Ishikawa (cell line): ENCODE results near the gene ACTR3.

ENCODE experiments used
- CEBPB ChIP-seq: IDR thresholded peaks from 2 replicates; pipeline ENCODE4 v1.6.1; 2012
- CREB1 ChIP-seq: IDR thresholded peaks from 2 replicates; pipeline ENCODE4 v1.6.1; 2012; ENCODE audit warnings: low read depth
- EGR1 ChIP-seq: IDR thresholded peaks from 2 replicates; pipeline ENCODE4 v1.6.1; 2012
- EP300 ChIP-seq: IDR thresholded peaks from 2 replicates; pipeline ENCODE4 v1.6.1; 2012; ENCODE audit warnings: borderline replicate concordance
- FOXM1 ChIP-seq: IDR thresholded peaks from 2 replicates; pipeline ENCODE4 v1.6.1; 2012; ENCODE audit warnings: low read depth, borderline replicate concordance
- NFIC ChIP-seq: IDR thresholded peaks from 2 replicates; pipeline ENCODE4 v1.6.1; 2012
- RAD21 ChIP-seq: IDR thresholded peaks from 2 replicates; pipeline ENCODE4 v1.6.1; 2012; ENCODE audit warnings: low read depth
- REST ChIP-seq: IDR thresholded peaks from 2 replicates; pipeline ENCODE4 v1.6.1; 2012; ENCODE audit warnings: low read depth, mild to moderate bottlenecking
- TAF1 ChIP-seq: IDR thresholded peaks from 2 replicates; pipeline ENCODE4 v1.6.1; 2012; ENCODE audit warnings: low read depth, mild to moderate bottlenecking
- TCF12 ChIP-seq: IDR thresholded peaks from 2 replicates; pipeline ENCODE4 v1.6.1; 2012; ENCODE audit warnings: low read depth
- TEAD4 ChIP-seq: IDR thresholded peaks from 2 replicates; pipeline ENCODE4 v1.6.1; 2012
- YY1 ChIP-seq: IDR thresholded peaks from 2 replicates; pipeline ENCODE4 v1.6.1; 2012; ENCODE audit warnings: low read depth
- ZBTB7A ChIP-seq: IDR thresholded peaks from 2 replicates; pipeline ENCODE4 v1.6.1; 2012; ENCODE audit warnings: low read depth
- TF ChIP-seq, protein P1 (sequence below): IDR thresholded peaks from 2 replicates; pipeline ENCODE4 v1.6.1; 2012
- TF ChIP-seq, protein P2 (sequence below): IDR thresholded peaks from 2 replicates; pipeline ENCODE4 v1.6.1; 2012

The ACTR3 gene

GRCh38 chr2:113878743-113879142 is 11.1 kb upstream of the ACTR3 start:
- TF ChIP-seq, protein P1, sequence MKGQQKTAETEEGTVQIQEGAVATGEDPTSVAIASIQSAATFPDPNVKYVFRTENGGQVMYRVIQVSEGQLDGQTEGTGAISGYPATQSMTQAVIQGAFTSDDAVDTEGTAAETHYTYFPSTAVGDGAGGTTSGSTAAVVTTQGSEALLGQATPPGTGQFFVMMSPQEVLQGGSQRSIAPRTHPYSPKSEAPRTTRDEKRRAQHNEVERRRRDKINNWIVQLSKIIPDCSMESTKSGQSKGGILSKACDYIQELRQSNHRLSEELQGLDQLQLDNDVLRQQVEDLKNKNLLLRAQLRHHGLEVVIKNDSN = no peak
- TF ChIP-seq RAD21 (no peak), TAF1 (no peak), YY1 (no peak), CREB1 (no peak), EGR1 (no peak), TCF12 (no peak), REST (no peak), ZBTB7A (no peak)

DNA sequence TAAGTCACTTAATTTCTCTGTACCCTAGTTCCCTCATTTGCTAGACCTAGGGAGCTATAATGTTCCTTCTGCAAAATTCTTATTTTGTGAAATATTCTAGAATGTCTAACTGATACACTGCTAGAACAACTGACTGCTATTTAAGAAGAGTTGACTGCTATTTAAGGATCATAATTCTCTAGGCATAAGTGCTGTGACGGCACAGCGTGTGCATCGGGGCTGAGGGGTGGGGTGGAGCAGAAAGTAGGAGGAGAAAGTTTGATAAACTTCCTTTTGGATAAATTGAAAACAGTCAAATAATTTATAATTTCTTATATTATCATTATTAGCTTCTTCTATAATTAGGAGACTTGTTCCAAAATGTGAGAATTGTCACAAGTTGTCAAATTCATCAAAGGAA is 10.4 kb upstream of the ACTR3 start:
- no peak for TF ChIP-seq YY1
- TF ChIP-seq RAD21 = no peak
- no peak for TF ChIP-seq NFIC
- TF ChIP-seq EGR1 = no peak
- TF ChIP-seq CREB1 = no peak
- no peak for TF ChIP-seq TAF1
- TF ChIP-seq, protein P2, sequence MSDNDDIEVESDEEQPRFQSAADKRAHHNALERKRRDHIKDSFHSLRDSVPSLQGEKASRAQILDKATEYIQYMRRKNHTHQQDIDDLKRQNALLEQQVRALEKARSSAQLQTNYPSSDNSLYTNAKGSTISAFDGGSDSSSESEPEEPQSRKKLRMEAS = no peak
- TF ChIP-seq FOXM1 = no peak
- no peak for TF ChIP-seq EP300
- TF ChIP-seq CEBPB = no peak

- no peak for TF ChIP-seq CREB1
Measured at GRCh38 chr2:113886479-113887008, 3.3 kb upstream of the ACTR3 start.

- TF ChIP-seq YY1 (no peak), RAD21 (no peak), TCF12 (no peak), CREB1 (no peak), EP300 (no peak), TEAD4 (no peak), EGR1 (no peak), REST (no peak), CEBPB (no peak), TAF1 (no peak), NFIC (no peak), FOXM1 (no peak), ZBTB7A (no peak)
- TF ChIP-seq, protein P1 = no peak
- TF ChIP-seq, protein P2 = no peak
Measured at GRCh38 chr2:113887009-113887792, 2.7 kb upstream of the ACTR3 start.

- TF ChIP-seq CEBPB (no peak), REST (no peak), YY1 (no peak), TEAD4 (no peak), EP300 (no peak), FOXM1 (no peak), ZBTB7A (no peak), RAD21 (no peak), EGR1 (no peak), CREB1 (no peak), TCF12 (no peak), TAF1 (no peak), NFIC (no peak)
- TF ChIP-seq, protein P2 = no peak
- TF ChIP-seq, protein P1 = no peak
Measured at GRCh38 chr2:113888641-113889470, 1.0 kb upstream of the ACTR3 start.
